ACC112 (cell line): ENCODE measurements around the gene LRP1B.

Source experiments
- H2AFZ ChIP-seq: fragments of 200-600 bp; sonication (generic); one replicate; pipeline ENCODE4 v1.6.0; 2017; ENCODE audit warnings: antibody characterized with exemption, low read length; ENCODE audit not compliant: unreplicated experiment
- H3K27ac ChIP-seq: fragments of 200-600 bp; sonication (generic); 2 replicates; pipeline ENCODE4 v1.5.1; 2014; ENCODE audit warnings: low read depth, mild to moderate bottlenecking, antibody characterized with exemption, low read length, moderate library complexity
- H3K27me3 ChIP-seq: fragments of 200-600 bp; sonication (generic); 2 replicates; pipeline ENCODE4 v1.6.1; 2014; ENCODE audit warnings: mild to moderate bottlenecking, antibody characterized with exemption, low read length, moderate library complexity, mixed read lengths; ENCODE audit not compliant: insufficient read depth
- H3K36me3 ChIP-seq: fragments of 200-600 bp; sonication (generic); 2 replicates; pipeline ENCODE4 v1.6.1; 2016; ENCODE audit warnings: mild to moderate bottlenecking, antibody characterized with exemption, low read length, moderate library complexity, mixed read lengths; ENCODE audit not compliant: insufficient read depth
- H3K4me1 ChIP-seq: fragments of 200-600 bp; sonication (generic); one replicate; pipeline ENCODE4 v1.6.1; 2016; ENCODE audit warnings: low read length, mixed read lengths; ENCODE audit not compliant: insufficient read depth, unreplicated experiment, control insufficient read depth
- H3K4me3 ChIP-seq: fragments of 200-600 bp; sonication (generic); 2 replicates; pipeline ENCODE4 v1.5.1; 2014; ENCODE audit warnings: mild to moderate bottlenecking, low read depth, low read length
- H3K79me2 ChIP-seq: fragments of 200-600 bp; sonication (generic); one replicate; pipeline ENCODE4 v1.6.0; 2016; ENCODE audit warnings: low read length; ENCODE audit not compliant: control insufficient read depth, unreplicated experiment, insufficient read depth

The LRP1B gene

DNA sequence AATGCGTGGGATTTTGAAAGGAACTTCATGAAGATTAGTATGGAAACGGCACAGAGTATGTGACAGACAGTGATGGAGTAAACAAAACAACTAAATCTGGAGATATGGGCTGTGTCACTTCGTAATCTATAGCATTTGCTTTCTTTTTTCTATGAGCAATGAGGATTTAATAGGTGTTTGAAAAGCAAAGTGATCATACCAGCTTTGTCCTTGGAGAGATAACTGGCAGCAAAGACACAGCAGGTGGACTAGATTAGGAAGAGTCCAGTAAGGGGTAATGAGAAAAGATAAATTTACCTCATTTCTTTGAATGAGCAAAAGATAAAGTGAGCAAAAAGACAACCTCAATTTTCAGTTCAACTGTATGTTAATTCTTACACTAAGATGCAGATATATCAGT lies 199.0 kb downstream of the LRP1B start:
- H3K27me3 ChIP-seq = no peaks in the 10 kb centered on the region
- H3K27ac ChIP-seq = no peak overlapping the region
- no peaks in the 10 kb centered on the region for H3K36me3 ChIP-seq
- H3K4me3 ChIP-seq = no peak overlapping the region
- no peaks in the 10 kb centered on the region for H3K79me2 ChIP-seq
- H3K4me1 ChIP-seq = no peaks in the 10 kb centered on the region
- no peak overlapping the region for H2AFZ ChIP-seq

DNA sequence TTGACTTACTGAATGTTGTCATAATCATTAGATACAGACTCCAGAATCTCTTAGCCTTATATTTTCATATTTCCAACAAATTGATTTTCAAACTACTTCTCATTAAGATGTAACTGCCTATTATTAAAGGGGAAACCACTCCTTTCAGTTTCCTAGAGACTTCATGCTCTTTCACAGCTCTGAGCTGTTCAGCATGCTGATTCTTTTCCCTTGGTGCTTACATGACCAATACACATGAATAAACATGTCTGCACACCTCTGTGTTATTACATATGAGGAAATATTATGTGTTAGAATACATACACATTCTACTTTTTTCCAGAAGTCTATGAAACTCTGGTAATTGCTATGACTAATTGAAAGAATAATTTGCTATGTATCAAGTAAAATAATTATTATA lies 200.0 kb downstream of the LRP1B start:
- Histone ChIP-seq H3K36me3 (no peaks in the 10 kb centered on the region), H3K27me3 (no peaks in the 10 kb centered on the region), H3K4me1 (no peaks in the 10 kb centered on the region), H3K79me2 (no peaks in the 10 kb centered on the region), H3K27ac (no peak overlapping the region), H3K4me3 (no peak overlapping the region), H2AFZ (no peak overlapping the region)

DNA sequence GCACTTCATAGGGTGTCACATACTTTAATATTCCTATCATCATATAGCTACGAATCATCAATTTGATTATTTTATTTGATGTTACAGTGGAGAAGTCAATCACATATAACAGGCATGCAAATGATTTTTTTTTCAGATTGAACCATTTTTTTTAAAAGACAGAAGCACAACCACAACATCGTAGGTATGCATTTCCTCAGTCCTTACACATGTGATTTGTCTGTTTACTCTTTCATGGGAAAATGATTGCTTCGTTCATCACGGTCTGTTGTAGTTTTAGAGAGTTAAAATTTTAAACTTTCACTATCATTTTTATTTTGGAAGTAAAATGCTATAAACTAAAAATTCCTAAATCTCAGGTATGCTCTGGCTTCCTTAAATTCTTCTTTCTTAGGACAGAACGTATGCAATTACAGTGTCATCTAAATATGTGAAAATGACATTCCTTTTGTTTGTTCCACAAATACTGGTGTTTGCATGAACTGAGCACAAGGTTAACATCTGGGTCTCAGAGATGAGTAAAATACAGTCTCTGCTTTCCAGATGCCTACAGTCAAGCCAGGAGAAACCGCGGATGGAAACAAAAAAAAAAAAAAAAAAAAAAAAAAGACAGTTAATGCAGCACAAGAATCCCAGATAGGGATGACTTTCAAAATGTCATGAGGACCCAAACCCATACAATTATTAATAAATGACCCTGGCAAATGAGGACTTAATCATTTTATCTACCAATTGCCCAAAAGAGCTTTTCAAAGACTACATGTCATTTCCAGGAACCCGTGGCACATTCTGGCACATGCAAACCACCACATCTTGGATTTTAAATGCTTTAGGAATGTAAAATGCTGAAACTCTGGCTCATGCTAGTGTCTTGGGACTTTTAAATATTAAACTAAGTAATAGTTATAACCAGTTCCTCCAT lies 201.2 kb downstream of the LRP1B start:
- Histone ChIP-seq H3K27me3 (no peaks in the 10 kb centered on the region), H3K4me1 (no peaks in the 10 kb centered on the region), H3K4me3 (no peak overlapping the region), H3K36me3 (no peaks in the 10 kb centered on the region), H3K79me2 (no peaks in the 10 kb centered on the region), H3K27ac (no peak overlapping the region), H2AFZ (no peak overlapping the region)

DNA sequence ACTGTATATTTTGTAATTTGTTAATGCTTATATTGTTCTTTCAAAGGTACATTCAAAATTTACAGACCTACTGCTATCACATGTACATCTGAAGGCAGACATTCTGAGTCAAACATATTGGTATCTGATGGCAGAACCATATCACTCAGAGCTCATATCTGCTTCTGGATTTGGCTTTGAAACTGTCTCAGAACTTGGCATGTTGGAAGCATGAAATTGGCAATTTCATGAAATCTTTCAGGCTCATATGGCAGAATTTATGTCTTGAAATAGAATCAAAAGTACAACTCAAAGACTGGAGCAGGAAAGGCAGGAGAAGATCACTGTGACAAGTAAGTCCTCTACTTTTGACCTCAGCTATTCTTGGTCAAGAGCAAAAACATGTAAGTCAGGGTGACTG lies 202.3 kb downstream of the LRP1B start:
- Histone ChIP-seq H2AFZ (no peak overlapping the region), H3K36me3 (no peaks in the 10 kb centered on the region), H3K27me3 (no peaks in the 10 kb centered on the region), H3K27ac (no peak overlapping the region), H3K79me2 (no peaks in the 10 kb centered on the region), H3K4me1 (no peaks in the 10 kb centered on the region), H3K4me3 (no peak overlapping the region)

DNA sequence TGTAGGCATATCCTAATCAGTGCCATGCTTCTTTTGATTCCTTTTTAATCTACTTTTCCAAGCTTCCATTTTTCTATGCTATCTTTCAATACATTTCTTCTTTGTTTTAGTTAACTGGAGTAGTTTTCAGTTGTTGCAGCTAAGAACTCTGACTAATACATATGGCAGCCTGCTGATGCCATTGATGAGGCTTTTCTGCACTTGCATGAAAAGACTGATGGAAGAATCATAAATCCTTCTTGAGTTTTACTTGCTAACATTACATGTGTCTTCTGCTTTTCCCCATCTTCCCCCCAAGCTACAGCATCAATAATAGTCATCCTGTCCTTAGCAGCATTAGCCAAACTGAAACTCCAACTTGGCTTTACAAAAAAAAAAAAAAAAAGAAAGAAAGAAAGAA lies 203.3 kb downstream of the LRP1B start:
- H3K4me3 ChIP-seq = no peak overlapping the region
- no peak overlapping the region for H3K27ac ChIP-seq
- no peaks in the 10 kb centered on the region for H3K27me3 ChIP-seq
- H3K36me3 ChIP-seq = no peaks in the 10 kb centered on the region
- H2AFZ ChIP-seq = no peak overlapping the region
- H3K4me1 ChIP-seq = no peaks in the 10 kb centered on the region
- H3K79me2 ChIP-seq = no peaks in the 10 kb centered on the region

DNA sequence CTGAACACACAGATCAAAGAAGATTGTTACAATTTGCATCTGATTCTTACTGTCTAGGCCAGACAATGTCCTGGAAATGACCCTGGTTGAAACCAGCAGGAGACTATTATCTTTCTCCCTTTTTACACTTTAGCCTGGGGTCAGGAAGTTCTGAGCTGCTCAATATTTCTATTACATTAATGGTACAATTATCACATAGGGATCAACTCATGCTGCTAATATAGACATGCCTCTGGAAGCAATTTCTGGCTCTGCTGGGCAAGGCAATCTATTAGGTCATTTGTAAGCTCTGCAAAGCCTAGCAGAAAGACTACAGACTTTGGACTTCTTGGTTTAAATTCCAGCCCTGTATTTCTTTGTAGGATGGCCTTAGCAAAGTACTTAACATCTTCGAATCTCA lies 205.3 kb downstream of the LRP1B start:
- H2AFZ ChIP-seq = no peak overlapping the region
- H3K4me3 ChIP-seq = no peak overlapping the region
- no peaks in the 10 kb centered on the region for H3K4me1 ChIP-seq
- no peaks in the 10 kb centered on the region for H3K79me2 ChIP-seq
- no peaks in the 10 kb centered on the region for H3K36me3 ChIP-seq
- H3K27me3 ChIP-seq = no peaks in the 10 kb centered on the region
- H3K27ac ChIP-seq = no peak overlapping the region

DNA sequence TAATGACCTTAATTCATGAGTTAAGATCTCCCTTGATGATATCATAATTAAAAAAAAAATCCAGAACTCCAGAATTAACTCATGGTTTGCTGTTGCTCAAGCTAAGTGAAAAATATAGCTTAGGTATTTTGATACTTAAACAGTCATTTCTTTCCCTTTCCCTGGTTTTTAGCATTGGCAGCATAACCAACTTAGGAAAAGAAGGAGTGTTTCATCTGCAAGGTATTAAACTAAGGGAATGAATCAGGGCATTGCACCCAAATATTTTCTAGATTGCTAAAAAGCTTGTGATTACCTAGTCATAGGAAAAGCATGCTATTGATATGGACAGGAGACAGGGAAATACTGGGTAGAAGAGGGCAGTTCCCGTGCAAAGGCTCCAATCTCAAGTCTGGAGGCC lies 207.2 kb downstream of the LRP1B start:
- H3K79me2 ChIP-seq = no peaks in the 10 kb centered on the region
- H3K4me3 ChIP-seq = no peak overlapping the region
- H3K4me1 ChIP-seq = no peaks in the 10 kb centered on the region
- no peak overlapping the region for H2AFZ ChIP-seq
- no peaks in the 10 kb centered on the region for H3K36me3 ChIP-seq
- H3K27me3 ChIP-seq = no peaks in the 10 kb centered on the region
- H3K27ac ChIP-seq = no peak overlapping the region

DNA sequence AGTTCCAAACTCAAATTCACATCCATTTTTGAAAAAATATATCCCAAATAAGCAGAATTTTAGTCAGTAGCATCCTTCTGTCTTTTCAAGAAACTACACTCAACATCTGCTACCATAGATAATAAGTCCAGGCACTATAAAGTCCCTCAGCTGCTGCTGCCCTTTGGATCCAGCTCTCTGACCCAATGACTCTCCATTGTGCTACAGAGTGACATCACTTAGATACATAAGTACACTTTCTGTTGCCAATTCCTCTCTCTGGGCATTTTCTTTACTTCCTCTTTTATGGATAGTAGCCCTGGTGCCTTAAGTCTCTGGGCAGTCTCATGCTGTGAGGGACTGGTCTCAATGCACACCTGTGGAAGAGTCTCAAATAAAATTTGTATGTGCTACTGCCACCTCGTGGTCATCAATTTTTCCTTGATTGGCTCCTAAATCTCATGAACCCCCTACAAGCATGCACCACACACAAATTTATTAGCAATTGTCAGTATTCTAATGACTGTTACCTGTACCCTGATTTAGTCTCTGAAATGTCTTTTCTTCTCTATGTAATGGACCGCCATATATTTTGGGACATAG lies 219.2 kb downstream of the LRP1B start:
- H3K4me3 ChIP-seq = no peak overlapping the region
- H3K4me1 ChIP-seq = no peaks in the 10 kb centered on the region
- H3K27ac ChIP-seq = no peak overlapping the region
- no peaks in the 10 kb centered on the region for H3K36me3 ChIP-seq
- no peaks in the 10 kb centered on the region for H3K79me2 ChIP-seq
- no peaks in the 10 kb centered on the region for H3K27me3 ChIP-seq
- no peak overlapping the region for H2AFZ ChIP-seq

DNA sequence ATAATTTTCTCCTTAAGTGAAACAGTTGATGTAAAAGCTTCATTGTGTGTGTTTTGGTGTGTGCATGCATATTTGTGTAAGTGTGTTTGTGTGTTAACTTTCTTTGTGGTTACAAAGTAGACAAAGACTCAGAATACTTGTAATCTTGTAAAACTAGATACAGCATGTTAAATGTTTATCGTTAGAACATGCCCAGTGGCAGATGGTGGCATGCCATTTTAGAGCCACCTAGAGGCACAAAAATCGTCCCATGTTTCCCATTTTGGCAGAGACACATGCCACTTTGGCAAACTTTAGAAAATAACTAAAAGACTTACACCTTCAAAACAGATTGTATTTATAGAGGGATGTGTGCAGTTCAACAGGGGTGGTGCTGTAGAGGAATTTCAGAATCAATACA lies 224.1 kb downstream of the LRP1B start:
- Histone ChIP-seq H3K36me3 (no peaks in the 10 kb centered on the region), H3K4me3 (no peak overlapping the region), H3K27me3 (no peaks in the 10 kb centered on the region), H2AFZ (no peak overlapping the region), H3K79me2 (no peaks in the 10 kb centered on the region), H3K27ac (no peak overlapping the region), H3K4me1 (no peaks in the 10 kb centered on the region)

DNA sequence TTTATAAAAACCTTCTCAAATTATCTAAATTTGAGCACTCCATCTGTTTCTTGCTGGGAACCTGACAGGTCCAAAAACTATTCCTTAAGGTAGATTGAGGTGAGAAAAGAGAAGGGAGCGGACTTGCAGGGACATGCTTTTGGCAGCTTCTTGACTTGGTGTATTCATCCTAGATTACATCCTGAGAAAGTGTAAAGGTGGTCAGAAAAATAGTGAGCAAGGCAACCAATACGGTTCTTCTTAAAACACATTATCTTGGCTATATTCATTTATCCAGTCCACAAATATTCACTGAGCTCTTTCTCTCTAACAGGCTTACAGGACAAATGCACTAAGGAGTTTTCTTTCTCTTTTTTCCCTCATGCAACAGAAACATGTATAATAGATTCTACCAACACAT lies 230.0 kb downstream of the LRP1B start:
- H3K36me3 ChIP-seq = no peaks in the 10 kb centered on the region
- no peak overlapping the region for H3K27ac ChIP-seq
- no peak overlapping the region for H2AFZ ChIP-seq
- H3K4me3 ChIP-seq = no peak overlapping the region
- no peaks in the 10 kb centered on the region for H3K27me3 ChIP-seq
- no peaks in the 10 kb centered on the region for H3K79me2 ChIP-seq
- no peaks in the 10 kb centered on the region for H3K4me1 ChIP-seq

DNA sequence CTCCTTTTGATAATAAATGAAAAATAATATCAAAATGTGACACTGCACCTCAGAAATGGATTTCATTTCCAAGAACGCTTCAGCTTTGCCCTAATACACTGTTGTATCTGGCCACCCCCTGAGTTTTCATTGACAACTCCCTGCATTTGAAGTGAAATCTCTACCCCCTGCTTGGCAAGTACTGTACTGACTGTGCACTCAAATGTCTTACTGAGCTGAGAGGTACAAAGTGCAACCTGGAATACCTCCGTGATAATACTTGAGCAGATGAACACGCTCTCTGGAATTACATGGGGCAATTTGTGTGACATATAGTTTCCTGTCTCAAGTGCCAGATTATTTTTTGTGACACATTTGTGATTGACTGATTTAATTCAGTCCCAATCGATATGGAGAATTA lies 231.1 kb downstream of the LRP1B start:
- no peaks in the 10 kb centered on the region for H3K79me2 ChIP-seq
- H3K27ac ChIP-seq = no peak overlapping the region
- no peak overlapping the region for H2AFZ ChIP-seq
- no peaks in the 10 kb centered on the region for H3K36me3 ChIP-seq
- H3K4me3 ChIP-seq = no peak overlapping the region
- H3K4me1 ChIP-seq = no peaks in the 10 kb centered on the region
- no peaks in the 10 kb centered on the region for H3K27me3 ChIP-seq
